ENCODE data around the gene MEGF11.

The MEGF11 gene

DNA sequence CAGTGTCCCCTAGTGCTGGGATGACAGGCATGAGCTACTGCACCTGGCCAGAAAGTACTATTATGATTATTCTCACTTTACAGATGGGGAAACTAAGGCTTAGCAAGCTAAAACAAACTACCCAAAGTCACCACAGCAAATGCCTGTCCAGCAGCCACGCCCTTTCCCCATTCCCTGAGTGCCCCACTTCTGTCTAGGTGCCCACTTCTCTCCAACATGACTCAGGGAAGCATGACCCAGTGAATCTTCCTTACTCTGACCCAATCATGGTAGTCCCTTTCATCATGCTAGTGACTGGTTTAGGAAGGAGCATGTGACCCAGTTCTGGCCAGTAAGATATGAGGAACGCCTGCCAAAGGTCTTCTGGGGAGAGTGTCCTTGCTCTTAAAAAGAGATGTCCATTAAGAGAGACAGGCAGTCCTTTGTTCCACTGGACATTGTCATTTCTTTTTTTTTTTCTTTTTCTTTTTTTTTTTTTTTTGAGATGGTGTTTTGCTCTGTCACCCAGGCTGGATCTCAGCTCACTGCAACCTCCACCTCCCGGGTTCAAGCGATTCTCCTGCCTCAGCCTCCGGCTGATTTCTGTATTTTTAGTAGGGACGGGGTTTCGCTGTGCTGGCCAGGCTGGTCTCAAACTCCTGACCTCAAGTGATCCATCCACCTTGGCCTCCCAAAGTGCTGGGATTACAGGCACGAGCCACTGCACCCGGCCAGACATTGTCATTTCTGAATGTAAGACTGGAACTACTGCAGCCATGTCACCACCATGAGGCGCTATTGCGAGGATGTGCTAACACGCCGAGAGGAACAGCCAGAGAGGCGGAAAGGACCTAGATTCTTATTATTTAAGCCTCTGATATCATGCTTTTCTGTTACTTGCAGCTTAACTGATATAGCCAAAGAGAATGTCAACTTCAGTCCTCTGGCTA, 19.8 kb downstream of the MEGF11 start:
- H3K4me3 ChIP-seq (ENCODE audit: low read depth, low read length), result no peak overlapping the region
- ChIA-PET CTCF (interaction anchor here (0.8 kb wide), 1 partner anchor 18 kb away, joined by 4 read pairs; no protein-coding TSS in a partner anchor), POLR2A (no interaction called here)
- H3K9me3 ChIP-seq (ENCODE audit: control insufficient read depth, insufficient read depth, low read depth, low read length), result no peaks in the 10 kb centered on the region
- H3K36me3 ChIP-seq (ENCODE audit: control insufficient read depth in 2 of 2, insufficient read depth in 1 of 2, low read length in 2 of 2), result no peaks in the 10 kb centered on the region
- no peak overlapping the region for H3K27ac ChIP-seq (ENCODE audit: extremely low read depth, low read depth, low read length)
- TF ChIP-seq ZBTB21 (tag by site-specific recombination; IDR thresholded peaks at IDR 0.05) (0 out of 2 replicates have a peak, but pooled peaks have one; percentile 2), ZNF521 (tag by site-specific recombination; IDR thresholded peaks at IDR 0.05) (no peak), ZNF664 (tag by site-specific recombination; IDR thresholded peaks at IDR 0.05) (no peak), REPIN1 (tag by site-specific recombination; IDR thresholded peaks at IDR 0.05; ENCODE audit: low read depth) (no peak), ZNF335 (tag by site-specific recombination; conservative IDR thresholded peaks at IDR 0.05) (peak; percentile 46; the same call in 1 of the 2 replicates), ZNF785 (tag by site-specific recombination; IDR thresholded peaks at IDR 0.05) (0 out of 2 replicates have a peak, but pooled peaks have one; percentile 50)
- TF ChIP-seq, protein P1, sequence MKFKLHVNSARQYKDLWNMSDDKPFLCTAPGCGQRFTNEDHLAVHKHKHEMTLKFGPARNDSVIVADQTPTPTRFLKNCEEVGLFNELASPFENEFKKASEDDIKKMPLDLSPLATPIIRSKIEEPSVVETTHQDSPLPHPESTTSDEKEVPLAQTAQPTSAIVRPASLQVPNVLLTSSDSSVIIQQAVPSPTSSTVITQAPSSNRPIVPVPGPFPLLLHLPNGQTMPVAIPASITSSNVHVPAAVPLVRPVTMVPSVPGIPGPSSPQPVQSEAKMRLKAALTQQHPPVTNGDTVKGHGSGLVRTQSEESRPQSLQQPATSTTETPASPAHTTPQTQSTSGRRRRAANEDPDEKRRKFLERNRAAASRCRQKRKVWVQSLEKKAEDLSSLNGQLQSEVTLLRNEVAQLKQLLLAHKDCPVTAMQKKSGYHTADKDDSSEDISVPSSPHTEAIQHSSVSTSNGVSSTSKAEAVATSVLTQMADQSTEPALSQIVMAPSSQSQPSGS (tag by site-specific recombination; IDR thresholded peaks at IDR 0.05; ENCODE audit: low read depth), result 0 out of 2 replicates have a peak, but pooled peaks have one; percentile 22
- TF ChIP-seq, protein P2, sequence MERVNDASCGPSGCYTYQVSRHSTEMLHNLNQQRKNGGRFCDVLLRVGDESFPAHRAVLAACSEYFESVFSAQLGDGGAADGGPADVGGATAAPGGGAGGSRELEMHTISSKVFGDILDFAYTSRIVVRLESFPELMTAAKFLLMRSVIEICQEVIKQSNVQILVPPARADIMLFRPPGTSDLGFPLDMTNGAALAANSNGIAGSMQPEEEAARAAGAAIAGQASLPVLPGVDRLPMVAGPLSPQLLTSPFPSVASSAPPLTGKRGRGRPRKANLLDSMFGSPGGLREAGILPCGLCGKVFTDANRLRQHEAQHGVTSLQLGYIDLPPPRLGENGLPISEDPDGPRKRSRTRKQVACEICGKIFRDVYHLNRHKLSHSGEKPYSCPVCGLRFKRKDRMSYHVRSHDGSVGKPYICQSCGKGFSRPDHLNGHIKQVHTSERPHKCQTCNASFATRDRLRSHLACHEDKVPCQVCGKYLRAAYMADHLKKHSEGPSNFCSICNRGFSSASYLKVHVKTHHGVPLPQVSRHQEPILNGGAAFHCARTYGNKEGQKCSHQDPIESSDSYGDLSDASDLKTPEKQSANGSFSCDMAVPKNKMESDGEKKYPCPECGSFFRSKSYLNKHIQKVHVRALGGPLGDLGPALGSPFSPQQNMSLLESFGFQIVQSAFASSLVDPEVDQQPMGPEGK (tag by site-specific recombination; IDR thresholded peaks at IDR 0.05), result 0 out of 2 replicates have a peak, but pooled peaks have one; percentile 7
- TF ChIP-seq, protein P3, sequence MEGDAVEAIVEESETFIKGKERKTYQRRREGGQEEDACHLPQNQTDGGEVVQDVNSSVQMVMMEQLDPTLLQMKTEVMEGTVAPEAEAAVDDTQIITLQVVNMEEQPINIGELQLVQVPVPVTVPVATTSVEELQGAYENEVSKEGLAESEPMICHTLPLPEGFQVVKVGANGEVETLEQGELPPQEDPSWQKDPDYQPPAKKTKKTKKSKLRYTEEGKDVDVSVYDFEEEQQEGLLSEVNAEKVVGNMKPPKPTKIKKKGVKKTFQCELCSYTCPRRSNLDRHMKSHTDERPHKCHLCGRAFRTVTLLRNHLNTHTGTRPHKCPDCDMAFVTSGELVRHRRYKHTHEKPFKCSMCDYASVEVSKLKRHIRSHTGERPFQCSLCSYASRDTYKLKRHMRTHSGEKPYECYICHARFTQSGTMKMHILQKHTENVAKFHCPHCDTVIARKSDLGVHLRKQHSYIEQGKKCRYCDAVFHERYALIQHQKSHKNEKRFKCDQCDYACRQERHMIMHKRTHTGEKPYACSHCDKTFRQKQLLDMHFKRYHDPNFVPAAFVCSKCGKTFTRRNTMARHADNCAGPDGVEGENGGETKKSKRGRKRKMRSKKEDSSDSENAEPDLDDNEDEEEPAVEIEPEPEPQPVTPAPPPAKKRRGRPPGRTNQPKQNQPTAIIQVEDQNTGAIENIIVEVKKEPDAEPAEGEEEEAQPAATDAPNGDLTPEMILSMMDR (tag by site-specific recombination; IDR thresholded peaks at IDR 0.05), result peak; percentile 34; the same call in 1 of the 2 replicates
- TF ChIP-seq, protein P4, sequence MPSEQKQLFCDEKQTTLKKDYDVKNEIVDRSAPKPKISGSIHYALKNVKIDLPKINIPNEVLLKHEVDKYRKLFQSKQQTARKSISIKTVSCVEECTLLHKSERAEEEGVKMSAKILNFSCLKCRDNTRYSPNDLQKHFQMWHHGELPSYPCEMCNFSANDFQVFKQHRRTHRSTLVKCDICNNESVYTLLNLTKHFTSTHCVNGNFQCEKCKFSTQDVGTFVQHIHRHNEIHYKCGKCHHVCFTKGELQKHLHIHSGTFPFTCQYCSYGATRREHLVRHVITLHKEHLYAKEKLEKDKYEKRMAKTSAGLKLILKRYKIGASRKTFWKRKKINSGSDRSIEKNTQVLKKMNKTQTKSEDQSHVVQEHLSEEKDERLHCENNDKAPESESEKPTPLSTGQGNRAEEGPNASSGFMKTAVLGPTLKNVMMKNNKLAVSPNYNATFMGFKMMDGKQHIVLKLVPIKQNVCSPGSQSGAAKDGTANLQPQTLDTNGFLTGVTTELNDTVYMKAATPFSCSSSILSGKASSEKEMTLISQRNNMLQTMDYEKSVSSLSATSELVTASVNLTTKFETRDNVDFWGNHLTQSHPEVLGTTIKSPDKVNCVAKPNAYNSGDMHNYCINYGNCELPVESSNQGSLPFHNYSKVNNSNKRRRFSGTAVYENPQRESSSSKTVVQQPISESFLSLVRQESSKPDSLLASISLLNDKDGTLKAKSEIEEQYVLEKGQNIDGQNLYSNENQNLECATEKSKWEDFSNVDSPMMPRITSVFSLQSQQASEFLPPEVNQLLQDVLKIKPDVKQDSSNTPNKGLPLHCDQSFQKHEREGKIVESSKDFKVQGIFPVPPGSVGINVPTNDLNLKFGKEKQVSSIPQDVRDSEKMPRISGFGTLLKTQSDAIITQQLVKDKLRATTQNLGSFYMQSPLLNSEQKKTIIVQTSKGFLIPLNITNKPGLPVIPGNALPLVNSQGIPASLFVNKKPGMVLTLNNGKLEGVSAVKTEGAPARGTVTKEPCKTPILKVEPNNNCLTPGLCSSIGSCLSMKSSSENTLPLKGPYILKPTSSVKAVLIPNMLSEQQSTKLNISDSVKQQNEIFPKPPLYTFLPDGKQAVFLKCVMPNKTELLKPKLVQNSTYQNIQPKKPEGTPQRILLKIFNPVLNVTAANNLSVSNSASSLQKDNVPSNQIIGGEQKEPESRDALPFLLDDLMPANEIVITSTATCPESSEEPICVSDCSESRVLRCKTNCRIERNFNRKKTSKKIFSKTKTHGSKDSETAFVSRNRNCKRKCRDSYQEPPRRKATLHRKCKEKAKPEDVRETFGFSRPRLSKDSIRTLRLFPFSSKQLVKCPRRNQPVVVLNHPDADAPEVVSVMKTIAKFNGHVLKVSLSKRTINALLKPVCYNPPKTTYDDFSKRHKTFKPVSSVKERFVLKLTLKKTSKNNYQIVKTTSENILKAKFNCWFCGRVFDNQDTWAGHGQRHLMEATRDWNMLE (tag by site-specific recombination; conservative IDR thresholded peaks at IDR 0.05; ENCODE audit: low read depth), result 0 out of 2 replicates have a peak, but pooled peaks have one; percentile 31
- no peaks in the 10 kb centered on the region for H3K4me1 ChIP-seq (ENCODE audit: control insufficient read depth, insufficient read depth, low read length)

DNA sequence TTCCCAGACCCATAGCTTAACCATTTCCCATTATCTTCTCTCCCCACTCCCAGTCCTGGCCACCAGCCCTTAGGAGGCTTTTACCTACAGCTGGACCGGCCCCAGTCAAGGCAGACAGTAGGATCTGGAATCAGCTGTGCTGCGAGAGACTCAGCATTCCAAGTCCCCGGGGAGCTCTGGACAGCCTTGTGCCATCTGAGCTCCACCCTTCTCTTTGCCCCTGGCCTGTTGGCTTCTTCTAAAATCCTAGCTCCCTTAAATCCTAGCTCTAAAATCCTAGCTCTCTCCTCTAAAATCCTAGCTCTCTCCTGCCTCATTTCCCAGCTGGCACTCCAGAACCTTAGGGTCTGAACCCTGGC, 21.3 kb downstream of the MEGF11 start:
- ChIA-PET CTCF (interaction anchor here (0.6 to 0.9 kb wide), 5 partner anchors 9 to 149 kb away, joined by 3 read pairs; no protein-coding TSS in a partner anchor), POLR2A (interaction anchor here (0.6 kb wide), 1 partner anchor 76 kb away, joined by 5 read pairs; no protein-coding TSS in a partner anchor)
- H3K36me3 ChIP-seq (ENCODE audit: control insufficient read depth in 2 of 2, insufficient read depth in 1 of 2, low read length in 2 of 2), result no peaks in the 10 kb centered on the region
- no peaks in the 10 kb centered on the region for H3K9me3 ChIP-seq (ENCODE audit: control insufficient read depth, insufficient read depth, low read depth, low read length)
- H3K27ac ChIP-seq (ENCODE audit: extremely low read depth, low read depth, low read length), result no peak overlapping the region
- no peaks in the 10 kb centered on the region for H3K4me1 ChIP-seq (ENCODE audit: control insufficient read depth, insufficient read depth, low read length)
- TF ChIP-seq, protein P5, sequence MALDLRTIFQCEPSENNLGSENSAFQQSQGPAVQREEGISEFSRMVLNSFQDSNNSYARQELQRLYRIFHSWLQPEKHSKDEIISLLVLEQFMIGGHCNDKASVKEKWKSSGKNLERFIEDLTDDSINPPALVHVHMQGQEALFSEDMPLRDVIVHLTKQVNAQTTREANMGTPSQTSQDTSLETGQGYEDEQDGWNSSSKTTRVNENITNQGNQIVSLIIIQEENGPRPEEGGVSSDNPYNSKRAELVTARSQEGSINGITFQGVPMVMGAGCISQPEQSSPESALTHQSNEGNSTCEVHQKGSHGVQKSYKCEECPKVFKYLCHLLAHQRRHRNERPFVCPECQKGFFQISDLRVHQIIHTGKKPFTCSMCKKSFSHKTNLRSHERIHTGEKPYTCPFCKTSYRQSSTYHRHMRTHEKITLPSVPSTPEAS (tag by site-specific recombination; IDR thresholded peaks at IDR 0.05), result no peak
- TF ChIP-seq, protein P6, sequence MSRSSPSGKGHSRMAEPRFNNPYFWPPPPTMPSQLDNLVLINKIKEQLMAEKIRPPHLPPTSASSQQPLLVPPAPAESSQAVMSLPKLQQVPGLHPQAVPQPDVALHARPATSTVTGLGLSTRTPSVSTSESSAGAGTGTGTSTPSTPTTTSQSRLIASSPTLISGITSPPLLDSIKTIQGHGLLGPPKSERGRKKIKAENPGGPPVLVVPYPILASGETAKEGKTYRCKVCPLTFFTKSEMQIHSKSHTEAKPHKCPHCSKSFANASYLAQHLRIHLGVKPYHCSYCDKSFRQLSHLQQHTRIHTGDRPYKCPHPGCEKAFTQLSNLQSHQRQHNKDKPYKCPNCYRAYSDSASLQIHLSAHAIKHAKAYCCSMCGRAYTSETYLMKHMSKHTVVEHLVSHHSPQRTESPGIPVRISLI (tag by site-specific recombination; IDR thresholded peaks at IDR 0.05), result no peak
- TF ChIP-seq ZNF610 (tag by site-specific recombination; IDR thresholded peaks at IDR 0.05; ENCODE audit: borderline replicate concordance), result no peak
- TF ChIP-seq MZF1 (tag by site-specific recombination; IDR thresholded peaks at IDR 0.05; ENCODE audit: borderline replicate concordance), result no peak
- TF ChIP-seq ZNF23 (tag by site-specific recombination; IDR thresholded peaks at IDR 0.05; ENCODE audit: borderline replicate concordance), result no peak
- TF ChIP-seq GFI1B (tag by site-specific recombination; IDR thresholded peaks at IDR 0.05), result no peak
- H3K4me3 ChIP-seq (ENCODE audit: low read depth, low read length), result no peak overlapping the region
